ENCODE data around the gene KRTAP10-7. TPM values are rescaled to one million over a fixed set of nuclear protein-coding genes. Genes with fewer than 3 reads are reported as not detected.

KRTAP10-7 gene
- total RNA-seq, 1 experiment from 2014 or later: not detected

GRCh38 chr21:44626262-44626661, 25.9 kb downstream of the KRTAP10-7 start:
- Histone ChIP-seq H2AK5ac (ENCODE audit: insufficient read length, low read length) (no peak overlapping the region), H4K91ac (ENCODE audit: insufficient read length, low read depth, low read length) (no peak overlapping the region), H3K18ac (ENCODE audit: insufficient read length, low read depth, low read length) (no peak overlapping the region), H3K23ac (ENCODE audit: insufficient read length, low read depth, low read length) (no peak overlapping the region), H2BK12ac (ENCODE audit: insufficient read length, low read depth, low read length) (no peak overlapping the region), H2AFZ (ENCODE audit: low read length) (no peak overlapping the region), H3K9ac (ENCODE audit: extremely low read depth, insufficient read length, low read length) (no peak overlapping the region), H3K23me2 (ENCODE audit: insufficient read length, low read depth, low read length, poor library complexity, severe bottlenecking) (no peaks in the 10 kb centered on the region), H3K79me1 (ENCODE audit: insufficient read depth, low read depth, low read length, poor library complexity, severe bottlenecking) (no peaks in the 10 kb centered on the region), H4K8ac (replicated peaks; ENCODE audit: insufficient read length, low read depth, low read length) (no peak overlapping the region), H3K9me3 (ENCODE audit: control insufficient read depth, low read depth, low read length) (no peaks in the 10 kb centered on the region), H3K4me2 (ENCODE audit: insufficient read depth, insufficient read length, low read length) (no peak overlapping the region), H4K20me1 (ENCODE audit: control insufficient read depth, insufficient read depth, insufficient read length) (no peaks in the 10 kb centered on the region), H2BK120ac (ENCODE audit: low read depth, low read length, poor library complexity, severe bottlenecking) (no peak overlapping the region), H2BK5ac (ENCODE audit: insufficient read length, low read length) (no peak overlapping the region), H3K4ac (ENCODE audit: low read depth, low read length) (no peak overlapping the region), H3K4me1 (ENCODE audit: insufficient read depth, low read length) (no peaks in the 10 kb centered on the region), H3K79me2 (ENCODE audit: insufficient read depth, low read length) (no peaks in the 10 kb centered on the region), H3K27ac (ENCODE audit: insufficient read length, low read depth, low read length) (no peak overlapping the region), H3T11ph (ENCODE audit: low read length) (no peak overlapping the region), H2BK20ac (ENCODE audit: low read depth, low read length, poor library complexity, severe bottlenecking) (no peak overlapping the region), H3K56ac (ENCODE audit: insufficient read length, low read depth, low read length) (no peak overlapping the region), H2BK15ac (ENCODE audit: low read depth, low read length) (no peak overlapping the region), H3K14ac (ENCODE audit: insufficient read depth, low read length) (no peak overlapping the region), H3K27me3 (ENCODE audit: insufficient read depth, low read length) (no peaks in the 10 kb centered on the region), H4K5ac (ENCODE audit: insufficient read length, low read depth, low read length) (no peak overlapping the region)
- H3K9me3 Mint-ChIP-seq: peaks cover 36 to 37% of the 10 kb centered on the region in 2 experiments
- TF ChIP-seq, protein P1, sequence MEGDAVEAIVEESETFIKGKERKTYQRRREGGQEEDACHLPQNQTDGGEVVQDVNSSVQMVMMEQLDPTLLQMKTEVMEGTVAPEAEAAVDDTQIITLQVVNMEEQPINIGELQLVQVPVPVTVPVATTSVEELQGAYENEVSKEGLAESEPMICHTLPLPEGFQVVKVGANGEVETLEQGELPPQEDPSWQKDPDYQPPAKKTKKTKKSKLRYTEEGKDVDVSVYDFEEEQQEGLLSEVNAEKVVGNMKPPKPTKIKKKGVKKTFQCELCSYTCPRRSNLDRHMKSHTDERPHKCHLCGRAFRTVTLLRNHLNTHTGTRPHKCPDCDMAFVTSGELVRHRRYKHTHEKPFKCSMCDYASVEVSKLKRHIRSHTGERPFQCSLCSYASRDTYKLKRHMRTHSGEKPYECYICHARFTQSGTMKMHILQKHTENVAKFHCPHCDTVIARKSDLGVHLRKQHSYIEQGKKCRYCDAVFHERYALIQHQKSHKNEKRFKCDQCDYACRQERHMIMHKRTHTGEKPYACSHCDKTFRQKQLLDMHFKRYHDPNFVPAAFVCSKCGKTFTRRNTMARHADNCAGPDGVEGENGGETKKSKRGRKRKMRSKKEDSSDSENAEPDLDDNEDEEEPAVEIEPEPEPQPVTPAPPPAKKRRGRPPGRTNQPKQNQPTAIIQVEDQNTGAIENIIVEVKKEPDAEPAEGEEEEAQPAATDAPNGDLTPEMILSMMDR (conservative IDR thresholded peaks at IDR 0.05): no peak
- peaks cover 7% of the 10 kb centered on the region for H3K27me3 Mint-ChIP-seq (ENCODE audit: low read depth)
- no peak for DNase-seq
- H3K27ac Mint-ChIP-seq: no peak overlapping the region
- H3K4me1 Mint-ChIP-seq: peaks cover 3 to 7% of the 10 kb centered on the region in 2 experiments; a peak in 2 of 4 replicates
- no peak overlapping the region for H3K4me3 Mint-ChIP-seq
- WGBS (ENCODE audit: extremely low coverage, insufficient read length, low lambda C conversion rate): no CpG with 5 or more reads among the region's 10 CpGs
- H3K36me3 Mint-ChIP-seq (ENCODE audit: insufficient read depth in 1 of 3, low read depth in 3 of 3): peaks cover 11 to 28% (median 16%) of the 10 kb centered on the region in 3 experiments; a peak in 6 of 7 replicates

Measured in H9 (cell line).